ENCODE data around the gene RXRB. TPM values are rescaled to one million over a fixed set of nuclear protein-coding genes. Genes with fewer than 3 reads are reported as not detected.

Gene RXRB
- total and polyA plus RNA-seq, 10 of the 15 experiments (the other 5 are each of a cell fraction or from before 2014, with no cell fraction given) = 0.71 to 35.0 (median 20.4) TPM

DNA sequence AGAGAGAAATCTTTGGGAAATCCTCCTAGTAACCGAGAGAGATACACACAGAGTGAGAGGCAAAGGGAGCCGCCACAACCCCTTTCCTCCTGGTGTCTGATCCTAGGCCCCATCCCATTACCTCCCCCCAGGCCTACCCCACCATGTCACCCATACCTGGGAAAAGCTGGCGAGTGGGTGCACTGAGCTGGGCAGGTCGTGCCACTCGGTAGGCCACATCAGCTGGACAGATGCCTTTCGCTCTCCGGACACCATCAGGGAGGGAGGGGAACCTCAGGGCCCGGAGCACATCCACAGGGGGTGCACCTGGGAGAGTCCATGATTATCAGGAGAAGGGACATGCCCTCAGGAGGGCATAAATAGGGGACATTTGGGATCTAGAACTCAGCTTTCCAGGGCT lies 11.3 kb downstream of the RXRB start:
- no peaks in the 10 kb centered on the region for H3K79me2 ChIP-seq (ENCODE audit: control insufficient read depth, insufficient read depth, low read length)
- H3K36me3 ChIP-seq (ENCODE audit: control insufficient read depth in 2 of 2, insufficient read depth in 2 of 2, low read length in 1 of 2) = peaks cover 0 to 3% of the 10 kb centered on the region in 2 experiments; a peak in 1 of 4 replicates
- intact Hi-C loops (cut with micrococcal nuclease; ENCODE audit: unreplicated experiment) (no loop called here), in situ Hi-C loops (cut with MboI) (no loop called here)
- CTCF ChIA-PET = interaction anchor here (0.7 to 1.3 kb wide), 4 partner anchors 17 to 59 kb away, joined by 3 read pairs; no protein-coding TSS in a partner anchor
- ATAC-seq (no peak), FAIRE-seq (no peak), DNase-seq (ENCODE audit: low read depth, low spot score) (no peak)
- no peak overlapping the region for H3K9ac ChIP-seq (ENCODE audit: control insufficient read depth, insufficient read depth, low read length)
- WGBS (ENCODE audit: insufficient coverage, insufficient replicate concordance, low lambda C conversion rate, missing lambda C conversion rate) = 53% methylated on average over 8 of the region's 8 CpGs
- H4K20me1 ChIP-seq (ENCODE audit: control insufficient read depth, insufficient read depth) = no peaks in the 10 kb centered on the region
- no TSS peak for BruUV-seq (replicated peaks)
- H3K4me3 ChIP-seq = no peak overlapping the region
- H2AFZ ChIP-seq (ENCODE audit: control insufficient read depth, low read depth, low read length) = no peak overlapping the region
- no peaks in the 10 kb centered on the region for H3K4me1 ChIP-seq (ENCODE audit: control insufficient read depth, insufficient read depth, low read length)
- RAD21 ChIA-PET (ENCODE audit: unreplicated experiment) = no interaction called here
- H3K27me3 ChIP-seq (replicated peaks in 1 of 2; ENCODE audit: control insufficient read depth in 2 of 2, insufficient read depth in 2 of 2, low read length in 1 of 2) = peaks cover 2 to 5% of the 10 kb centered on the region in 2 experiments
- no peaks in the 10 kb centered on the region for H3K9me3 ChIP-seq (replicated peaks; ENCODE audit: control insufficient read depth, insufficient read depth, low read length)
- SMC1A ChIA-PET (ENCODE audit: uncharacterized antibody, unreplicated experiment) = interaction anchor here (1.3 kb wide), 1 partner anchor 31 kb away, joined by 3 read pairs; no protein-coding TSS in a partner anchor
- POLR2A ChIA-PET = no interaction called here
- no peak for TF ChIP-seq EZH2 (IDR thresholded peaks at IDR 0.05; ENCODE audit: borderline replicate concordance, control insufficient read depth, low read depth, low read length)
- no peak for TF ChIP-seq NBN (IDR thresholded peaks at IDR 0.05)
- TF ChIP-seq FOXK2 (IDR thresholded peaks at IDR 0.05) = no peak
- H3K4me2 ChIP-seq (ENCODE audit: control insufficient read depth, insufficient read depth) = no peak overlapping the region
- H3K27ac ChIP-seq (ENCODE audit: control insufficient read depth, insufficient read depth) = no peak overlapping the region

DNA sequence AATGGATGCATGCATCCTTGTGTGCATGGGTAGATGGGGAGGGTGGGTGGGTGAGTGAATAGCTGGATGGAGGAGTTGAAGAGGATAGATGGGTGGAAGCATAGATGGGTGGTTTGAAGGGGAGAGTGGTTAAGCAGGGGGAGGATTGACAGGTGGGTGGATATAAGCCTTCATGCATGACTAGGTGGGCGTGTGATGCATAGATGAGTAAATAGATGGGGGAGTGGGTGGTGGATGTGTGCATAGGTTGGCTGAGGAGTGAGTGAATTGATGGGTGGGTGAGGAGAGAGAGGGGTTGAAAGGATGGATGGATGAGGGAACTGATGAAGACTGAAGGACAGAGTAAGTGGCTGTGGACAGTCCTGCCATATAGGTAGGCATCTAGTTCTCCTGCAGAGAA lies 12.7 kb downstream of the RXRB start:
- H3K9me3 ChIP-seq (replicated peaks; ENCODE audit: control insufficient read depth, insufficient read depth, low read length) = peaks cover 9% of the 10 kb centered on the region
- no peak overlapping the region for H3K27ac ChIP-seq (ENCODE audit: control insufficient read depth, insufficient read depth)
- BruUV-seq (replicated peaks) = no TSS peak
- H3K27me3 ChIP-seq (replicated peaks in 1 of 2; ENCODE audit: control insufficient read depth in 2 of 2, insufficient read depth in 2 of 2, low read length in 1 of 2) = peaks cover 2 to 5% of the 10 kb centered on the region in 2 experiments
- H4K20me1 ChIP-seq (ENCODE audit: control insufficient read depth, insufficient read depth) = no peaks in the 10 kb centered on the region
- DNase-seq (ENCODE audit: low read depth, low spot score) = no peak
- ChIA-PET CTCF (no interaction called here), SMC1A (ENCODE audit: uncharacterized antibody, unreplicated experiment) (no interaction called here), RAD21 (ENCODE audit: unreplicated experiment) (no interaction called here), POLR2A (no interaction called here)
- 0% methylated on average over 1 of the region's 1 CpG for WGBS (ENCODE audit: insufficient coverage, insufficient replicate concordance, low lambda C conversion rate, missing lambda C conversion rate)
- in situ Hi-C loops (cut with MboI) = no loop called here
- no peak overlapping the region for H3K4me2 ChIP-seq (ENCODE audit: control insufficient read depth, insufficient read depth)
- H3K79me2 ChIP-seq (ENCODE audit: control insufficient read depth, insufficient read depth, low read length) = no peaks in the 10 kb centered on the region
- no peak overlapping the region for H3K9ac ChIP-seq (ENCODE audit: control insufficient read depth, insufficient read depth, low read length)
- no peak overlapping the region for H3K4me3 ChIP-seq
- H3K4me1 ChIP-seq (ENCODE audit: control insufficient read depth, insufficient read depth, low read length) = peaks cover 6% of the 10 kb centered on the region
- TF ChIP-seq, protein P1, sequence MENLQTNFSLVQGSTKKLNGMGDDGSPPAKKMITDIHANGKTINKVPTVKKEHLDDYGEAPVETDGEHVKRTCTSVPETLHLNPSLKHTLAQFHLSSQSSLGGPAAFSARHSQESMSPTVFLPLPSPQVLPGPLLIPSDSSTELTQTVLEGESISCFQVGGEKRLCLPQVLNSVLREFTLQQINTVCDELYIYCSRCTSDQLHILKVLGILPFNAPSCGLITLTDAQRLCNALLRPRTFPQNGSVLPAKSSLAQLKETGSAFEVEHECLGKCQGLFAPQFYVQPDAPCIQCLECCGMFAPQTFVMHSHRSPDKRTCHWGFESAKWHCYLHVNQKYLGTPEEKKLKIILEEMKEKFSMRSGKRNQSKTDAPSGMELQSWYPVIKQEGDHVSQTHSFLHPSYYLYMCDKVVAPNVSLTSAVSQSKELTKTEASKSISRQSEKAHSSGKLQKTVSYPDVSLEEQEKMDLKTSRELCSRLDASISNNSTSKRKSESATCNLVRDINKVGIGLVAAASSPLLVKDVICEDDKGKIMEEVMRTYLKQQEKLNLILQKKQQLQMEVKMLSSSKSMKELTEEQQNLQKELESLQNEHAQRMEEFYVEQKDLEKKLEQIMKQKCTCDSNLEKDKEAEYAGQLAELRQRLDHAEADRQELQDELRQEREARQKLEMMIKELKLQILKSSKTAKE (IDR thresholded peaks at IDR 0.05; ENCODE audit: low read depth, poor library complexity, severe bottlenecking) = no peak
- no peak for TF ChIP-seq TCF3 (IDR thresholded peaks at IDR 0.05; ENCODE audit: borderline replicate concordance, insufficient read depth, low read depth, low read length)
- TF ChIP-seq CEBPB (IDR thresholded peaks at IDR 0.05; ENCODE audit: borderline replicate concordance in 1 of 2, low read depth in 2 of 2, low read length in 2 of 2) = no peak
- no peak for TF ChIP-seq ZNF622 (IDR thresholded peaks at IDR 0.05)
- no peak for ATAC-seq
- FAIRE-seq = no peak
- intact Hi-C loops (cut with micrococcal nuclease; ENCODE audit: unreplicated experiment) = no loop called here
- H3K36me3 ChIP-seq (ENCODE audit: control insufficient read depth in 2 of 2, insufficient read depth in 2 of 2, low read length in 1 of 2) = no peaks in the 10 kb centered on the region
- H2AFZ ChIP-seq (ENCODE audit: control insufficient read depth, low read depth, low read length) = no peak overlapping the region

All from GM12878 (cell line).